HG03025 (cell line): ENCODE data around the gene PRKAG2.

Experiments used
- ATAC-seq: cut with Tn5 transposase; IDR thresholded peaks from one replicate; pipeline ENCODE4 v1.9.1; 2021; ENCODE audit warnings: mild to moderate bottlenecking, moderate library complexity; ENCODE audit not compliant: unreplicated experiment, low FRiP score

Gene PRKAG2

DNA sequence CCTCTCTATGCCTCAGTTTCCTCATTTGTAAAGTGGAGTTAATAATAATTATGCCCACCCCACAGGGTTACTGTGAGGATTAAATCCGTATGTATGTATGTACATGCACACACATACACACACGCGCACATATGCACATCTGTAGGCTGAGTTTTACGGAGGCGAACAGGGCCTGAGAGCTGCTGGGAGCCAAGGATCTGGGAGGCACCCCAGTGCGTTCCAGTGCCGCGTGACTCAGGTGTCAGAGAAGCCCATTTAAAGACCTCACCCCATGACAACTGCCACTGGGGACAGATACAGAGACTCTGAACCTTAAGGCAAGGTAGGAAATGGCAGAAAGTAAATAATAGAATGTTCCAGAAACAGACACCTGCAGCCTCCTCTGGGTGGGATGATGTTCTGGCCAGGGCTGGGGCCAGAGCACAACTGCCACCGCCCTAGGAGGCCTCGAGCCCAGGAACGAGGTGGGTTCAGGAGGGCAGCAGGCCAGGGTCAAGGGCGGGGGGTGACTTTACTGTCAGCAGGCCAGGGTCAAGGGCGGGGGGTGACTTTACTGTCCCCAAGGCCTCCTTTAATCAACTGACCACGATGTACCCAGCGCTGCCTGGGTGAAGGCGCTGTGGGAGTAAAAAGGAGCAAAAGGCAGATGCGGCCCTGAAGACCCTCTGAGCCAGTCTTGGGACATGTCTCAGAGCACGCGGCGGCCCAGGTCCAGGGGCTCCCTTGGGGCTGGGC lies 54.9 kb downstream of the PRKAG2 start:
- no peak for ATAC-seq

GRCh38 chr7:151821226-151821625 lies 55.7 kb downstream of the PRKAG2 start:
- no peak for ATAC-seq

- no peak for ATAC-seq
Observed at GRCh38 chr7:151820491-151821105, 56.3 kb downstream of the PRKAG2 start.

DNA sequence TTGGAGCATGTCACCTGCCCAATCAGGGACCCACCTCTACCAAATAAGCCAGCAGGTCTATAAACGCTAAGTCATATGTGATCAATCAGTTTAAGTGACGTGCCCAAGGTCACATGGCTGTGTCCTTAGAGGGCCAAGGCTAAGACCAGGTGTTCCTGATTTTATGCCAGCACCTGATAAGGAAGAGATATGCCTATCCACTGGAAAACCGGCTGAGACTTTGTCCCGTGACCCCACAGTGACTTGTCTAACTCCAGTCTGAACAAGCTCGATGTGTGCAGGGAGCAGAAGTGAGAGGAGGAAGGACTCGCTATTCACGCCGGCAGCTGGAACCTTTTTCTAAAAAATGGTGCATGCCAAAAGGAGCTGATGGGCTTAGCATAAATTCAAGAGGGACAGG lies 57.0 kb downstream of the PRKAG2 start:
- no peak for ATAC-seq

GRCh38 chr7:151818674-151819519 lies 58.0 kb downstream of the PRKAG2 start:
- no peak for ATAC-seq

DNA sequence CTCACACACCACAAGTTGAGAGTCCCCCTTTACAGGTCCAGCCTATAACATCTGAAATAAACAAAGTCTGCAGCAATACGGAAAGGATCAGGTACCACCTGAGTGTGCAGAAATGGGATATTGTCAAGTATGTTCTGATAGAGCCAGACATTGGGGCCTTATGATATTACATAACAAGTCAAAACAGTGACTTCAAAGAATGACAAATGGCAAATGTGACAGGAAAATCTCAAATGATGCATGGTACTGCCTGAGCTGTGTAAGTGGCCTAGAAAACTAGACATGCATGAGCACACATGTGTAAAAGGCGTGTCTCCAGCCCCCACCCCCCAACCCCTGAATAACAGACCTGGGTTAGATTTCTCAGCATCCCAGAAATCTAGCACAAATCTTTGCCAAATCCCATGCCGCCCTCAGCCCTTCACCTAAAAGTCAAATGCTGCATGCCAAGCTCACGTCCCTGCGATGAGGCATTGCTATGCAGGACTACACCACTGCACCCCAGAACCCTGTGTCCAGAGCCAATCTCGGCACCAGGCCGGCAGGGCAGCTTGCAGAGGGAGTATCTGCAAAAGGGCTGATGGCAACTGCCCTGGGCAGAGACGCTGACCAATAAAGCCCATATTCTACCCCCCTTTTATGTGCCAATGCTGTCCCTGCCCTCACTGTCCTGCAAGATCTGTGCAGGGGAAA lies 58.8 kb downstream of the PRKAG2 start:
- ATAC-seq = no peak

DNA sequence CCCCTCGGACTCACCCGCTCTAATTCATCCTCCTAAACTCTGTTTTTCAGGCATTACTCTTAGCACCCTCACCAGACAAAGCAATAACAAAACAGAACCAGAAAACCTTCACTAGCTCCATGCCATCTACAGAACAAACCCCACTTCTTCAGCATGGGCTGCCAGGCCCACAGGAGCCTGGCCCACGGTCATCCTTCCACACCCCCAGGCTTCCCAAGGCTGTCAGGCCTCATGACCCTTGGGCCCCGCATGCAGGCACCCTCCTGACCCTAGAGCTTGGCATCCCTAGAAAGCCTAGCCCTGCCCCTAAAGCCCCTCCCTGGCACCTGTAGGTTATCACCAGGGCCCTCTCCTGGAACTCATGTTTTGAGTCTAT lies 59.6 kb downstream of the PRKAG2 start:
- no peak for ATAC-seq

GRCh38 chr7:151816562-151817314 lies 60.2 kb downstream of the PRKAG2 start:
- no peak for ATAC-seq

GRCh38 chr7:151815419-151815818 lies 61.5 kb downstream of the PRKAG2 start:
- ATAC-seq = no peak

- ATAC-seq = no peak
Observed at GRCh38 chr7:151814400-151815009, 62.4 kb downstream of the PRKAG2 start.

DNA sequence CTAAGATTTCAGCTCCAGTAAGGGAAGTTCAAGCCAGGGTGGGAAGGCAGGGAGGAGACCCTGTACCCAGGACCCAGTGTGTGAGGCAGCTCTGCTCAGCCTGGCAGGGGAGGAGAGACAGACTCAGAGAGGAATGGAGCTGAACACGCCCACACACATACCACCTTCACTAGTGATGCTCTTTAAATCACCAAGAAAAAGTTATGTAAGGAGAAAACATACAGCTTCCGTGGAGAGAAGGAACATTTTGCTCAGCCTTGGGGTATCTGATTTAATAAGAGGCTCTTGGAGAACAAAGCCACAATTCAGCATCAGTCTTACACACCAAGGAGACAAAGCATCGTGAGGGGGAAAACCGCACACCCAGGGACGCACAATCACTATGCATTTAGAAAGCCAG lies 62.9 kb downstream of the PRKAG2 start:
- no peak for ATAC-seq

GRCh38 chr7:151813445-151813844 lies 63.5 kb downstream of the PRKAG2 start:
- ATAC-seq = no peak

DNA sequence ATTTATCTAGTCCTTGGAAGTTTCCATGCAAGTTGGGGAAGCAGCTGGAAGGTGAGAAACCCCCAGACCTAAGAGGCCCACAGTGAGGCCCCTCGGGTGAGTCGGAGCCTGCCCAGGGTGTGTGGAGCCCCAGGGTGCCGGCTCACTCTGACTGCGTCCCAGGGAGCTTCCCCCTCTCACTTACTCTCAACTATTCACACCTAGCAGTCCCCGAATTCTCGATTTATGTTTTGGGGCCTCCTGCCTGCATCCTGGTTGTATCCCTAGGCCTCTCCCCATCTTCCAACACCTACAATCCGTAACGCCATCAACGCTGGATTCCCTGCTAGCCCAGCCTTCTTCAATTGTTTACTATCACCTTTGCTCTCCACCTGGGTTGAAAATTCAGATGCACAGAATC lies 63.9 kb downstream of the PRKAG2 start:
- no peak for ATAC-seq

GRCh38 chr7:151810441-151811232 lies 66.3 kb downstream of the PRKAG2 start:
- no peak for ATAC-seq

- ATAC-seq = no peak
Observed at GRCh38 chr7:151809864-151810170, 67.1 kb downstream of the PRKAG2 start.

DNA sequence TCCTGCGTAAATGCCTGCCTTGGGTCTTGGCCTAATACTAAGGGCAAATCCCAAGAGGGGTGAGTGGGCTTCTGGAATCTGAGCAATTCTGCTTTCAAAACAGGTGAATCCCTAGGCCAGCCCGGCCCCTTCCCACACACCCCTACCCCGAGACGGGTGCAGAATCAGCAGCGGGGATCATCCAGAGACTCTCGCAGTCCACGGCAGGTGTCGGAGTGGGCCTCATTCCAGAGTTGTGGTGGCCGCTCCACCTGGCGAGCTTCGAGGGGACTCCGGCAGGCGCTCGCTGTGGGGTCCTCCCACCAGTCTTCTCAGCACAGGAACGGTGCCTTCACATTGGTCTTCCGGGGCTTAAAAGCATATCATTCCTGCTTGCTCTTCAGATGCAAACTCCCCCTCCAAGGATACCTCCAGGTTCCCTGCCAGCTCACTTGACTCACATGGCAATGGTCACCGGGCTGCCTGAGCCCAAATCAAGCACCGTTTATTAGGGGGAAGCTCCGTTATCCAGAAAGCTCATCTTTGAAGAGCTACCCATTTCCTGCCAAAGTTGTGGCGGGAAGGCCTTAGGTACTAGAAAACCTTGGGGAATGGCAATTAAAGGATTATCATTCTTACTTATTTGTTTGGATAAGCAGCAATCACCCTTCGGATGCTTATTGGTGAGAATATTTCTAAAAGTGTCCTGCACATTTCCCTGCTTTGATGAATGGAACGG lies 67.6 kb downstream of the PRKAG2 start:
- ATAC-seq = no peak

- ATAC-seq = no peak
Observed at GRCh38 chr7:151808400-151809145, 68.3 kb downstream of the PRKAG2 start.

DNA sequence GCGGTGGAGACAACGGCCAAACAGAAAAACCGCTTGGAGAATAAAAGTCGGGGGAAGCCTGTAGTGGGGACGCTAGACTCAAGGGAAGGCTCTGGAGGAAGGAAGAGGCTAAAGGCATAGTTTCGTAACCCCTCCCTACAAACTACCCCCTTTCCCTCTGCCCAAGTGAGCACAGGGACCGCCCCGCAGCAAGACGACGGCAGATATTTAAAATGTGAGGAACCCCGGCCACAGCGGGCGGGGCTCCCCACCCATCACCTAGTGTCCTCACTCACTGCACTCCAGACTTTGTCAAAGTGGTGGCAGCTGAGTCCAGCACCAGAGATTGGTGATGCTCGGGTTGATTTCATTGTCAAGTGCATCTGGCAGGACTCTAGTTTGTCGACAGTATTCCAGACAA lies 69.1 kb downstream of the PRKAG2 start:
- no peak for ATAC-seq
